ENCODE measurements around the gene SPPL3.

SPPL3 gene

DNA sequence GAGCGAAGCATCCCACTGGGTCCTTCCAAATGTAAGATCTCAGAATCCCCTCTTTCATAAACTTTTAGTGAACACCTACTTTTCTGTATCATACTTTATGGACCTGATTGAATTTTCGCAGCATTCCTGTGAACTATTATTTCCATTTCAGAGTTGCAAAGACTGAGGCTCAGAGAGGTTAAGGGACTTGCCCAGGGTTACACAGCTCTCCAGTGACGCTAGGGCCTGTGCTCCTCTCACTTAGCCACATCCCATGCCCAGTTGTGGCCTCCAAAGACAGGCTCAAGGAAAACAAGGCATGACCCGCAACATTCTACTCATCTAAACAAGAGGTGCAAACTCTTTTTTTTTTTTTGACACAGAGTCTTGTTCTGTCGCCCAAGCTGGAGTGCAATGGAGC lies 25.9 kb upstream of the SPPL3 start:
- H3K27ac ChIP-seq: no peak overlapping the region
- TF ChIP-seq ZFX (IDR thresholded peaks at IDR 0.05): no peak
- TF ChIP-seq, protein P1, sequence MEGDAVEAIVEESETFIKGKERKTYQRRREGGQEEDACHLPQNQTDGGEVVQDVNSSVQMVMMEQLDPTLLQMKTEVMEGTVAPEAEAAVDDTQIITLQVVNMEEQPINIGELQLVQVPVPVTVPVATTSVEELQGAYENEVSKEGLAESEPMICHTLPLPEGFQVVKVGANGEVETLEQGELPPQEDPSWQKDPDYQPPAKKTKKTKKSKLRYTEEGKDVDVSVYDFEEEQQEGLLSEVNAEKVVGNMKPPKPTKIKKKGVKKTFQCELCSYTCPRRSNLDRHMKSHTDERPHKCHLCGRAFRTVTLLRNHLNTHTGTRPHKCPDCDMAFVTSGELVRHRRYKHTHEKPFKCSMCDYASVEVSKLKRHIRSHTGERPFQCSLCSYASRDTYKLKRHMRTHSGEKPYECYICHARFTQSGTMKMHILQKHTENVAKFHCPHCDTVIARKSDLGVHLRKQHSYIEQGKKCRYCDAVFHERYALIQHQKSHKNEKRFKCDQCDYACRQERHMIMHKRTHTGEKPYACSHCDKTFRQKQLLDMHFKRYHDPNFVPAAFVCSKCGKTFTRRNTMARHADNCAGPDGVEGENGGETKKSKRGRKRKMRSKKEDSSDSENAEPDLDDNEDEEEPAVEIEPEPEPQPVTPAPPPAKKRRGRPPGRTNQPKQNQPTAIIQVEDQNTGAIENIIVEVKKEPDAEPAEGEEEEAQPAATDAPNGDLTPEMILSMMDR (conservative IDR thresholded peaks at IDR 0.05): no peak

DNA sequence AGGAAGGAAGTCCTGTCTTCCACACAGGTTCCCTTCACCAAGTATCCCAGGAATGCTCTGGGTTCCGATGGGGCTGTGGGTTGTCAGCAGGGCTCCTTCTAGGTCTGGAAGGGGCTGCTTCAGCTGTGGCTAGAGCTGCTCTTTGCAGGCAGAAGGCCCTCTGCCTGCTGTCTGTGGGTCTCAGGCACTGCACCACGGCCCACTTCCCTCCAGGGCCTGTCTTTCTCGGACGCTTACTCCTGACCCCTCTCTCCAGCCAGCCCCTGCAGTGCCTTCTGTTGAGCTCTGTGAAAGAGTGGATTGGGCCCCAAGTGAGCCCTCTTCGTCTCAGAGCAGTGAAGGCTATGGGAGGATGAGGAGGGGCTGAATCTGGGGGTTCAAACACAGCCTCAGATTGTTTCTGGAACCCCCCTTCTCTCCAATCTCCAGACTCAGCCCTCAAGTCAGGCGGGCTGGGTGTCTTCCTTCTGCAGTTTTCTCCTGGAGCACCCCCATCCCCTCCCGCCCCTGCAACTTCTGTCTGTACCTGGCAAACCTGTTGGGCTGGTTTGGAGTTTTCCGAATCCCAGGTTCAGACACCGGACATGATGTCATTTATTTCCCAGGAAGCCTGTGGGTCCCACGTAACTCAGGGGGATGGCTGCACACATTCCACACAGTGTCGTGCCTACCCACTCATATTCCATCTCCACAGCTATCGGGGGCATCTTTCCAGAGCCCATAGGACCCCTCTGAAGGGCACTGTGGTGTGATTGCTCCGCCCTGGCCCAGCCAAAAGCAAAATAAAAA lies 24.9 kb upstream of the SPPL3 start:
- no peak for TF ChIP-seq ZFX (IDR thresholded peaks at IDR 0.05)
- TF ChIP-seq, protein P1 (conservative IDR thresholded peaks at IDR 0.05): no peak
- H3K27ac ChIP-seq: no peak overlapping the region

DNA sequence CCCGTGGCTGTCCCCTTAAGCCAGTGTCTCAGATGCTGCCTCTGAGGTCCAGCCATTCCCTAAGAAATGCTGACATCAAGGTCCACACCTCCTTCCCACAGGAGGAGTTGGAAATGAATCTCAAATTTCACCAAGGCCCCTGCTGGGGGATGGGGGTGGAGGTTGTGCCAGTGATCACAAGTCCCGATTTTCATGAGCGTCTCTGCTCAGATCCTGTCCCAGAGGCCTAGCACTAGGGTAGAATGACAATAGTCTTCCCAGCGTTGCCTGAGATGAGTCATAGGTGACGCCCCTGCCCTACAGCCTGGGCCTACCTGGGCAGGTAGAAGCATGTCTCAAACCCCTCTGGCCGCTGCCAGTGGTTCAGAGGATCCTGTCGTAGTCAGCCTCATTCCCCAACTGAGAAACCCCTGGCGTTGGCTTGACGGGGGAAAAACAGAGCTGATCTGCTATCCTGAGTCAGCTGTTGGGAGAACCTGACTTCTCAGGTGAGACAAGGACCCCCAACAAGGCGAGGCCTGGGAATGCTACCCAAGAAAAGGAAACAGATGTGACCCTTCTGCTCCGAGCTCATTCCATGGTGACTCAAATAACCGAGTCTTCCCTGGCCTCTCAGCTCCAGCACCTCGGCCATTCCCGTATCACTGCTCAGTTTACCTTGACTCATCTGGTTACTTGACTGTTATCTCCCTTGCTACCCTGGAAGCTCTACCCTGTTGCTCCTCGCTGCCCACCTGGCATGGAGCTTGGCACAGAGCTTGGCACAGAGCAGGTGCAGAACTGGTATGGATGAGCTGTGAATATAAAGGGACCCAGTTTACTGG lies 21.8 kb upstream of the SPPL3 start:
- TF ChIP-seq, protein P1 (conservative IDR thresholded peaks at IDR 0.05): no peak
- TF ChIP-seq ZFX (IDR thresholded peaks at IDR 0.05): no peak
- no peak overlapping the region for H3K27ac ChIP-seq

DNA sequence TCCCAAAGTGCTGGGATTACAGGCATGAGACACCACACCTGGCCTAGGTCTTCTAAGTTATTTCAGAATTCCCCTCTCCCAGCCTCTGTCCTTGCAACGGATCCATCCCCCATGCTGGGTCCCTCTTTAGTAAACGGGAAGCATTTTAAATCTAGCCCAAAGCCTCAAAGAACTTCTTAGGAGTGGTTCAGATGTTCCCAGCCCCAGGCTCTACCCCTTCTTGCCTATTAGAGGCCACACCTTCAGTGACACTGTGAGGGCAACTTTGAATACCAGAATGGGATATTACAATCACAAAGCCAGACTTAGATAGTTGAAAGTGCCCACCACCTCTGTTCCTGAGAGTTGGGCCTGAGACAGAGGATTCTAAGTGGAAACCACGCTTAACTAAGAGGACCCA lies 18.1 kb upstream of the SPPL3 start:
- no peak overlapping the region for H3K27ac ChIP-seq

DNA sequence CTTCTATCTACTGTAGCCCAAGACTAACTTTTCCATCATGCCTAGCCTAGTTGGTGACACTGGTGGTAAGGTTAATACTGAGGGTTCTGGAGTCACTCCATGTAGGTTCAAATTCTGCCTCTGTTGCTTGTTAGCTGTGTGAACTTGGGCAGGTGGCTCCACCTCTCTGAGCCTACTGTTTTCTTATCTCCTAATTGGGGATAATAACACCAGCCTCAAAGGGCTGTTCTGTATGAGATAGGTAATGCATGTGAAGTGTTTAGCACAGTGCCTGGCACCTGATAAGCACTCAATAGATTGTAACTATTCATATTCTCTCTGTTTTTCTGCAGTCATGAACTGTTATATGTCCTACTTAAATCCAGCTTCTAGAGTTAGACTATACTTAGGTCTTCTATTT lies 17.5 kb upstream of the SPPL3 start:
- TF ChIP-seq, protein P1 (conservative IDR thresholded peaks at IDR 0.05): no peak
- TF ChIP-seq ZFX (IDR thresholded peaks at IDR 0.05): no peak
- no peak overlapping the region for H3K27ac ChIP-seq

More for the DNA sequence above, 18.1 kb upstream of the SPPL3 start:
- no peak for TF ChIP-seq ZFX (IDR thresholded peaks at IDR 0.05)
- TF ChIP-seq, protein P1 (conservative IDR thresholded peaks at IDR 0.05): no peak

DNA sequence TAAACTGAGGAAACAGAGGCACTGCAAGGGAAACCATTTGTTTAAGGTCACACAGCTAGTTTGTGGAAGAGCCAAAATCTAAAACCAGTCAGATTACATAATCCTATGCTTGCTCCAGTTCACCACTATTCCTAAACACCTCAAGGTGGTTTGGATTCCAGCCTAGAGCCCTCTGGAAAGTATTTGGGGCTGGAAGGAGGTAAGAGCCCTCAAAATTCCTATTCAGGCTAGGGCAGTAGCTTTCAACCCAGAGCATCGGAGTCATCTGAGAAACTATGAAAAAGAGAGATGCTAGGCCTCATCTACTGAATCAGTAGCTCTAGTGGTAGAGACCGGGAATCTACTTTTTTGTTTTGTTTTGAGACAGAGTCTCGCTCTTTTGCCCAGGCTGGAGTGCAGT lies 16.0 kb upstream of the SPPL3 start:
- TF ChIP-seq, protein P1 (conservative IDR thresholded peaks at IDR 0.05): no peak
- no peak for TF ChIP-seq ZFX (IDR thresholded peaks at IDR 0.05)
- no peak overlapping the region for H3K27ac ChIP-seq

DNA sequence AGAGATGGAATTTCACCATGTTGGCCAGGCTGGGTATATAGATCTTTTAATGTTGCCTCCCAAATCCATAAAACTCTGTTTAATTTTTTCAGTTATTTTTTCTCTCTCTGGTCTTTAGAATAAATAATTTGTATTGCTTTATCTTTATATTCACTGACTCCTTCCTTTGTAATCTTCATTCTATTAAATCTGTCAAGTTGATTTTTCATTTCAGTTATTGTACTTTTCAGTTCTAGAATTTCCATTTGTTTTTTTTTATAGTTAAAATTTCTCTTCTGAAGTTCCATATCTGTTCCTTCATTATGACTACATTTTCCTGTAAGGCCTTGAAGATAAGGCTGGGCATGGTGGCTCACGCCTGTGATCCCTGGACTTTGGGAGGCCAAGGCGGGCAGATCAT lies 13.6 kb upstream of the SPPL3 start:
- no peak overlapping the region for H3K27ac ChIP-seq
- TF ChIP-seq ZFX (IDR thresholded peaks at IDR 0.05): no peak
- TF ChIP-seq, protein P1 (conservative IDR thresholded peaks at IDR 0.05): no peak

Data from C4-2B (cell line).